Spleen (tissue), 3 donors: ENCODE data around the gene CINP.

Experiments used
- POLR2A ChIP-seq, 3 donors: fragments of 450-650 bp; IDR thresholded peaks; one replicate each; pipeline ENCODE4 v1.5.1; 2017; ENCODE audit warnings: antibody characterized with exemption in 3 of 3, mild to moderate bottlenecking in 1 of 3
- POLR2AphosphoS5 ChIP-seq, 3 donors: sonication (generic); formaldehyde crosslinking; IDR thresholded peaks; one replicate each; pipeline ENCODE4 v1.5.1; 2017; ENCODE audit warnings: antibody characterized with exemption in 3 of 3

DNA sequence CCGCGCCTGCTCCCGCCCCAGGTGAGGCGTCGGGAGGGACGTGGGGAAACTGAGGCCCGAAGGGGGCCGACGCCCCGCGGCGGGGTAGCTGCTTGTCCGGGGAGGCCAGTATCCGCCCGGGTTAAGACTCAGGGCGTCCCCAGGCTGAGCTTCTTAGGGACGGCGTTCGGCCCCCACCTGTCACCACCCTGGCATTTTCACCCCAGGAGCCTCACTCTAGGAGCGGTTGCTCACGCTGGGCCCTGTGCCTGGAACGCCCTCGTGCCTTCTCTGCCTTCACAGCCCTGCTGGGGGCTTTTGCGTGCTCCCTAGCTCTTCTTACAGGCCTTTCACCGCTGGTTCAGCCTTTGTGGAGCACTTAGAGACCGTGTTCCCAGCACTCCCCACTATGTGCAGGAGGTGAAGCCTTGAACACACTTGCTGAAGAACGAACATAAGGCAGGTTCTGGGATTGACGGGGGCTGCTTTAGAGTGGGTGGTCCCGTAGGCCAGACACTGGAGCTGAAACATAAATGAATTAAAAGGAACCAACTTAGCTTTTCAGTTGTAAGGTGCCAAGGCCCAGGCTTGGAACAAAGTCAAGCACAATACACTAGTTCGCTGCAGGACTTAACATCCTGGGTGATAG lies 42.5 kb downstream of the CINP start:
- TF ChIP-seq POLR2A (IDR thresholded peaks at IDR 0.05) (no peak), POLR2AphosphoS5 (IDR thresholded peaks at IDR 0.05) (no peak)
